ENCODE data around the gene PRTG.

GRCh38 chr15:55694652-55695150 lies 48.3 kb downstream of the PRTG start:
- no peak for TF ChIP-seq CTCF (IDR thresholded peaks at IDR 0.05; ENCODE audit: low read depth, low read length)
- no peak for TF ChIP-seq EZH2phosphoT487 (IDR thresholded peaks at IDR 0.05; ENCODE audit: low read depth)

All from OCI-LY3 (cell line).